Lung (tissue), 12 donors: Measurements from ENCODE around the gene PPP1R14D. TPM values are rescaled to one million over a fixed set of nuclear protein-coding genes. Genes with fewer than 3 reads are reported as not detected.

Experiments
- ATAC-seq: fragments of 200-7000 bp; cut with Tn5 transposase; one replicate; pipeline ENCODE4 v1.9.1; 2020; ENCODE audit warnings: moderate number of reproducible peaks; ENCODE audit not compliant: insufficient read depth, low FRiP score
- DNase-seq, 3 donors: peaks; one replicate each; pipeline ENCODE4 v3.0.0-alpha.2; 2013 to 2017
- H3K27ac ChIP-seq, 2 donors: one replicate each; pipeline ENCODE4 v1.5.1; 2013; ENCODE audit warnings: mild to moderate bottlenecking in 2 of 2, moderate library complexity in 2 of 2, control low read depth in 1 of 2, inconsistent platforms in 1 of 2, low read depth in 1 of 2, low read length in 1 of 2
- H3K27me3 ChIP-seq, 3 donors: one replicate each; pipeline ENCODE4 v1.5.1; 2013; ENCODE audit warnings: low read length in 2 of 3; ENCODE audit not compliant: control insufficient read depth in 3 of 3, insufficient read depth in 3 of 3
- H3K36me3 ChIP-seq, 4 donors: one replicate each; pipeline ENCODE4 v1.5.1; 2013; ENCODE audit warnings: low read length in 4 of 4, mild to moderate bottlenecking in 1 of 4, moderate library complexity in 1 of 4; ENCODE audit not compliant: control insufficient read depth in 4 of 4, insufficient read depth in 4 of 4
- H3K4me1 ChIP-seq, 5 donors: one replicate each; pipeline ENCODE4 v1.5.1; 2013; ENCODE audit warnings: low read length in 5 of 5, mild to moderate bottlenecking in 2 of 5, moderate library complexity in 1 of 5; ENCODE audit not compliant: control insufficient read depth in 5 of 5, insufficient read depth in 5 of 5
- H3K4me3 ChIP-seq: one replicate; pipeline ENCODE4 v1.5.1; 2013; ENCODE audit warnings: mild to moderate bottlenecking, control low read depth, moderate library complexity
- H3K9ac ChIP-seq, 2 donors: one replicate each; pipeline ENCODE4 v1.5.1; 2013; ENCODE audit warnings: low read length in 2 of 2, control low read depth in 1 of 2; ENCODE audit not compliant: insufficient read depth in 1 of 2
- H3K9me3 ChIP-seq, 4 donors: one replicate each; pipeline ENCODE4 v1.5.1; 2013; ENCODE audit warnings: low read length in 3 of 4, mild to moderate bottlenecking in 1 of 4, moderate library complexity in 1 of 4; ENCODE audit not compliant: control insufficient read depth in 4 of 4, insufficient read depth in 3 of 4
- WGBS, 2 donors: extraction: QIAGEN DNeasy Blood & Tissue Kit; methylation state at CpG; one replicate each; pipeline ENCODE4 v1.1.7; 2013; 5-methylcytosine and 5-hydroxymethylcytosine counted together
- polyA plus RNA-seq, 2 donors: library from polyadenylated mRNA; stranded (reverse); fragments of 200-250 nt; gene quantifications; one replicate each; pipeline ENCODE4 v1.2.1, GENCODE V29; 2013
- total RNA-seq, 2 donors: library from RNA; depleted of rRNA in 1 of 2; stranded (reverse); fragments of >200 nt in 1 of 2; gene quantifications; one replicate each; pipeline ENCODE4 v1.2.1, GENCODE V29; 2014 to 2021
- TF ChIP-seq, protein P1 (sequence below): IDR thresholded peaks from 2 replicates; pipeline ENCODE4 v1.5.1; 2012; ENCODE audit warnings: mild to moderate bottlenecking; ENCODE audit errors: control extremely low read depth, extremely low read depth
- donor health status: control.
- donor health status: control.
- donor health status: Bipolar disorder and iron deficiency.
- donor health status: healthy.
- donor health status: DM: yes; HTN: yes; CAD: no.

PPP1R14D gene
- total and polyA plus RNA-seq, 4 donors: 0.22 TPM; not detected in 3

DNA sequence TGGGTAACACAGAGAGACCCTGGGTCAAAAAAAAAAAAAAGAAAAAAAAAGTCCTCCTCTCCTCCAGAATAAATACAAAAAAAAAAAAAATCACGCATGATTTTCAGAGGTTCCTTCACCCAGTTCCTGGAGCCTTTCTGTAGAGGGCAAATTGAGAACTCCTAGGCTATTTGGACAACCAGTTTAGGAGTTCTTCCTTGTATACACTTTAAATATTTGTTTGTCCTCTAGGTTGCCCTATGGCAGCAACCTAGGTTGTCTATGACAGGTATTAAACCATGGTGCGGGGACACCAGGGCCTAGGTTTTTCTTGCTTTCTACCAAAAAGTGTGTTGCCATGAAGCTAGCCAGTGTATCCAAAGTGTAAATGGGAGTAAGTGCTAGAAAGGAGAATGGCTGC is 25.4 kb downstream of the PPP1R14D start:
- ATAC-seq: no peak
- H3K4me1 ChIP-seq: peaks cover 0 to 8% (median 5%) of the 10 kb centered on the region in 5 donors
- no peaks in the 10 kb centered on the region for H3K9me3 ChIP-seq
- H3K36me3 ChIP-seq: peaks cover 0 to 6% (median 1%) of the 10 kb centered on the region in 4 donors
- TF ChIP-seq, protein P1, sequence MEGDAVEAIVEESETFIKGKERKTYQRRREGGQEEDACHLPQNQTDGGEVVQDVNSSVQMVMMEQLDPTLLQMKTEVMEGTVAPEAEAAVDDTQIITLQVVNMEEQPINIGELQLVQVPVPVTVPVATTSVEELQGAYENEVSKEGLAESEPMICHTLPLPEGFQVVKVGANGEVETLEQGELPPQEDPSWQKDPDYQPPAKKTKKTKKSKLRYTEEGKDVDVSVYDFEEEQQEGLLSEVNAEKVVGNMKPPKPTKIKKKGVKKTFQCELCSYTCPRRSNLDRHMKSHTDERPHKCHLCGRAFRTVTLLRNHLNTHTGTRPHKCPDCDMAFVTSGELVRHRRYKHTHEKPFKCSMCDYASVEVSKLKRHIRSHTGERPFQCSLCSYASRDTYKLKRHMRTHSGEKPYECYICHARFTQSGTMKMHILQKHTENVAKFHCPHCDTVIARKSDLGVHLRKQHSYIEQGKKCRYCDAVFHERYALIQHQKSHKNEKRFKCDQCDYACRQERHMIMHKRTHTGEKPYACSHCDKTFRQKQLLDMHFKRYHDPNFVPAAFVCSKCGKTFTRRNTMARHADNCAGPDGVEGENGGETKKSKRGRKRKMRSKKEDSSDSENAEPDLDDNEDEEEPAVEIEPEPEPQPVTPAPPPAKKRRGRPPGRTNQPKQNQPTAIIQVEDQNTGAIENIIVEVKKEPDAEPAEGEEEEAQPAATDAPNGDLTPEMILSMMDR: no peak
- no peak overlapping the region for H3K9ac ChIP-seq
- DNase-seq: no peak
- H3K27ac ChIP-seq: no peak overlapping the region
- 81 to 100% methylated on average over 2 of the region's 2 CpGs for WGBS, 2 donors
- no peak overlapping the region for H3K4me3 ChIP-seq
- H3K27me3 ChIP-seq: no peaks in the 10 kb centered on the region

DNA sequence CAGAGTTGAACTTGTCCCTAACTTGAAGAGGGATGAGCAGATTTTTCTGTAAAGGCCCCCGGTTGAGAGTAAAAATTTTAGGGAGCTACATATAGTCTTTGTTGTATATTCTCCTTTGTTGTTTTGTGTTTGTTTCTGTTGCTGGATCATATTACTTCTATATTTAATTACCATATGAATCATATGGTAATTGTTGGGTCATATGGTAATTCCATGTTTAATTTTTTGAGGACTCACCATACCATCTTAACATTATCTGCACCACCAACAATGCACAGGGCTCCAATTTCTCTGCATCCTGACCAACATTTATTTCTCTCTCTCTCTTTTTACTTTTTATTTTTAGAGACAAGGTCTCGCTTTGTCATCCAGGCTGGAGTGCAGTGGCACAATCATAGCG is 29.0 kb downstream of the PPP1R14D start:
- TF ChIP-seq, protein P1: no peak
- peaks cover 0 to 6% (median 1%) of the 10 kb centered on the region in 4 donors for H3K36me3 ChIP-seq
- no peak overlapping the region for H3K9ac ChIP-seq
- DNase-seq (no peak), ATAC-seq (no peak)
- H3K9me3 ChIP-seq: no peaks in the 10 kb centered on the region
- H3K4me1 ChIP-seq: peaks cover 0 to 5% (median 0%) of the 10 kb centered on the region in 5 donors
- no peak overlapping the region for H3K27ac ChIP-seq
- no peaks in the 10 kb centered on the region for H3K27me3 ChIP-seq
- H3K4me3 ChIP-seq: no peak overlapping the region
- 94 to 98% methylated on average over 3 of the region's 3 CpGs for WGBS, 2 donors

DNA sequence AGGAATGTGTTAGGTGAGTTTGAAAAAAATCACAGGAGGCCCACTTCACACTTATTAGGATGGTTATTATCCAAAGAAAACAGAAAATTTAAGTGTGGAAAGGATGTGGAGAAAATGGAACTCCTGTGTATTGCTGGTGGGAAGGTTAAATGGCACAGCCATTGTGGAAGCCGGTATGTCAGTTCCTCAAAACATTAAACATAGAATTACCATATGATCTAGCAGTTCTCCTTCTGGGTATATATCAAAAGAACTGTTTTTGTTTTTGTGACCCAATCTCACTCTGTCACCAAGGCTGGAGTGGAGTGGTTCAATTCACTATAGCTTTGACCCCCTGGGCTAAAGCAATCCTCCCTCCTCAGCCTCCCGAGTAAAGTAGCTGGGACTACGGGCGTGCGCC is 32.0 kb downstream of the PPP1R14D start:
- ATAC-seq (no peak), DNase-seq (no peak)
- H3K4me3 ChIP-seq: no peak overlapping the region
- peaks cover 0 to 6% (median 1%) of the 10 kb centered on the region in 4 donors for H3K36me3 ChIP-seq
- H3K9ac ChIP-seq: no peak overlapping the region
- H3K27ac ChIP-seq: no peak overlapping the region
- TF ChIP-seq, protein P1: no peak
- H3K27me3 ChIP-seq: no peaks in the 10 kb centered on the region
- 83 to 92% methylated on average over 5 of the region's 5 CpGs for WGBS, 2 donors
- no peaks in the 10 kb centered on the region for H3K9me3 ChIP-seq
- H3K4me1 ChIP-seq: peaks cover 0 to 8% (median 0%) of the 10 kb centered on the region in 5 donors

DNA sequence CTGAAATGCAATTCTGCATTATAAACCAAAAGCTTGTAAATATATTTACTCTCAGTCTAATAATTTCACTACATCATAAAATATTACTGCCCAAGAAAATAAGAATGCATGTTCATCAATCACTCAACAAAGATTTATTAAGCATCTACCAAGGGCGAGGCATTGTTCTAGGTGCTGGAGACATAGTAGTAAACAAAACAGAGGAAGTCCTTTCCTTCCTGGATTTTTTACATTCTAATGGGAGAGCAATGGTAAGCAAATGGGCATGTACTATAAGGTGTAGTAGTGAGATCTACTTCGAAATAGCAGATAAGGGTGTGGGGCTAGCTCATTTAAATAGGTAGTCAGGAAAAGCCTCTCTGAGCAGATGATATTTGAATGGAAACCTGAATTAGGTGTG is 32.5 kb downstream of the PPP1R14D start:
- Histone ChIP-seq H3K9ac (no peak overlapping the region), H3K9me3 (no peaks in the 10 kb centered on the region), H3K4me1 (peaks cover 0 to 8% (median 0%) of the 10 kb centered on the region in 5 donors), H3K27ac (no peak overlapping the region), H3K4me3 (no peak overlapping the region), H3K27me3 (no peaks in the 10 kb centered on the region), H3K36me3 (peaks cover 0 to 6% (median 1%) of the 10 kb centered on the region in 4 donors)
- ATAC-seq (no peak), DNase-seq (no peak)
- WGBS, 2 donors: 55 to 66% methylated on average over 2 of the region's 2 CpGs
- TF ChIP-seq, protein P1: no peak
